Testis (tissue), 3 donors: ENCODE results near the gene EDA. TPM values are rescaled to one million over a fixed set of nuclear protein-coding genes. Genes with fewer than 3 reads are reported as not detected.
A peak's percentile ranks its signal among the peaks of the same experiment; 100 is the strongest.

Source experiments
- DNase-seq: peaks from one replicate; pipeline ENCODE4 v3.0.0-alpha.2; 2019
- H3K27ac ChIP-seq, 2 donors: fragments of 200-600 bp; sonication (generic); one replicate each; pipeline ENCODE4 v1.5.1; 2019
- H3K27me3 ChIP-seq: fragments of 200-600 bp; sonication (generic); one replicate; pipeline ENCODE4 v1.5.1; 2019
- H3K36me3 ChIP-seq: fragments of 200-600 bp; sonication (generic); one replicate; pipeline ENCODE4 v1.5.1; 2017; ENCODE audit warnings: low read depth; ENCODE audit errors: missing control alignments
- H3K4me1 ChIP-seq: fragments of 200-600 bp; sonication (generic); one replicate; pipeline ENCODE4 v1.5.1; 2019
- H3K4me3 ChIP-seq, 2 donors: fragments of 200-600 bp; sonication (generic); one replicate each; pipeline ENCODE4 v1.5.1; 2017 to 2019
- H3K9me3 ChIP-seq: fragments of 200-600 bp; sonication (generic); one replicate; pipeline ENCODE4 v1.5.1; 2017
- CTCF ChIP-seq, 3 experiments: fragments of 450-650 bp in 2 of 3; fragments of 200-600 bp in 1 of 3; sonication (generic) in 1 of 3; IDR thresholded peaks; one replicate each; pipeline ENCODE4 v1.5.1; 2016 to 2019; ENCODE audit warnings: antibody characterized with exemption in 3 of 3, mild to moderate bottlenecking in 2 of 3, moderate library complexity in 1 of 3
- POLR2A ChIP-seq: fragments of 450-650 bp; IDR thresholded peaks from one replicate; pipeline ENCODE4 v1.6.1; 2017; ENCODE audit warnings: antibody characterized with exemption, mild to moderate bottlenecking, moderate library complexity
- WGBS, 2 donors: methylation state at CpG; one replicate each; pipeline ENCODE4 v1.1.5; 2018; 5-methylcytosine and 5-hydroxymethylcytosine counted together
- intact Hi-C: fragments of 100-400 bp; cut with DNase I; formaldehyde crosslinking; loops from one replicate; pipeline ENCODE4 v1.15.1; 2023; ENCODE audit warnings: low total_unique reads
- polyA plus RNA-seq: library from polyadenylated mRNA; stranded (reverse); fragments of 350-450 nt; fragmentation: Illumina TruSeq; extraction: RNeasy Lipid Tissue Mini Kit (QIAGEN cat#74804); gene quantifications from one replicate; pipeline ENCODE4 v1.2.3, GENCODE V29; 2014; ENCODE audit warnings: low read depth, low replicate concordance; ENCODE audit not compliant: insufficient read depth
- total RNA-seq, 2 donors: library from RNA; depleted of rRNA; stranded (reverse); fragments of >200 nt; gene quantifications; one replicate each; pipeline ENCODE4 v1.2.3, GENCODE V29; 2016

The EDA gene
- total and polyA plus RNA-seq, 3 donors from 2014 or later: 3.0 to 4.6 (median 4.3) TPM

GRCh38 chrX:70052895-70053615 is 437.1 kb downstream of the EDA start:
- Histone ChIP-seq H3K36me3 (no peaks in the 10 kb centered on the region), H3K27me3 (no peaks in the 10 kb centered on the region), H3K27ac (no peak overlapping the region), H3K4me3 (no peak overlapping the region), H3K4me1 (no peaks in the 10 kb centered on the region), H3K9me3 (no peaks in the 10 kb centered on the region)
- intact Hi-C loops: no loop called here
- DNase-seq: no peak
- 18 to 68% methylated on average over 2 to 8 of the region's 11 CpGs for WGBS, 2 donors
- TF ChIP-seq POLR2A (no peak), CTCF (IDR thresholded peaks at IDR 0.05) (no peak)

- Histone ChIP-seq H3K4me3 (no peak overlapping the region), H3K4me1 (no peaks in the 10 kb centered on the region), H3K36me3 (no peaks in the 10 kb centered on the region), H3K27me3 (no peaks in the 10 kb centered on the region), H3K9me3 (no peaks in the 10 kb centered on the region), H3K27ac (no peak overlapping the region)
- TF ChIP-seq CTCF (IDR thresholded peaks at IDR 0.05): no peak
- TF ChIP-seq POLR2A: no peak
- 89 to 92% methylated on average over 3 to 5 of the region's 5 CpGs for WGBS, 2 donors
- intact Hi-C loops: no loop called here
- DNase-seq: no peak
Measured at GRCh38 chrX:70054391-70054790, 438.5 kb downstream of the EDA start.

- H3K4me1 ChIP-seq: no peaks in the 10 kb centered on the region
- intact Hi-C loops: no loop called here
Measured at GRCh38 chrX:70062076-70062475, 446.2 kb downstream of the EDA start, which contains the start of gene OTUD6A. Gene OTUD6A, plus strand, starts transcription at chrX:70062457. Its CDS starts 68 bp downstream, at chrX:70062525.

GRCh38 chrX:70062961-70063550 is 447.1 kb downstream of the EDA start:
- 53 to 79% methylated on average over 9 to 52 of the region's 52 CpGs for WGBS, 2 donors
- H3K27ac ChIP-seq: no peak overlapping the region
- H3K9me3 ChIP-seq: no peaks in the 10 kb centered on the region
- H3K4me3 ChIP-seq: peak overlapping the region; percentile 7
- no peak for TF ChIP-seq POLR2A
- TF ChIP-seq CTCF (IDR thresholded peaks at IDR 0.05): no peak
- intact Hi-C loops: no loop called here
- H3K4me1 ChIP-seq: no peaks in the 10 kb centered on the region
- H3K36me3 ChIP-seq: no peaks in the 10 kb centered on the region
- H3K27me3 ChIP-seq: no peaks in the 10 kb centered on the region
- peak; percentile 14 for DNase-seq

More at GRCh38 chrX:70062076-70062475, 446.2 kb downstream of the EDA start, which contains the start of gene OTUD6A:
- Histone ChIP-seq H3K27me3 (no peaks in the 10 kb centered on the region), H3K27ac (no peak within 1 kb of the TSS), H3K4me3 (peak within 1 kb of the TSS; percentile 7), H3K9me3 (no peaks in the 10 kb centered on the region), H3K36me3 (no peaks in the 10 kb centered on the region)
- 72 to 98% methylated on average over 7 to 14 of the region's 14 CpGs for WGBS, 2 donors
- TF ChIP-seq POLR2A (no peak), CTCF (IDR thresholded peaks at IDR 0.05) (no peak)
- peak; percentile 56 for DNase-seq
